ENCODE results near the gene SEMA3E. TPM values are rescaled to one million over a fixed set of nuclear protein-coding genes. Genes with fewer than 3 reads are reported as not detected.

SEMA3E gene
- total and polyA plus RNA-seq, 10 of the 15 experiments (the other 5 are each of a cell fraction or from before 2014, with no cell fraction given): 0.08 to 2.0 (median 0.82) TPM

- CTCF ChIA-PET: interaction anchor here (2.7 kb wide), 1 partner anchor 245 kb away, joined by 14 read pairs; no protein-coding TSS in a partner anchor
- no peaks in the 10 kb centered on the region for H4K20me1 ChIP-seq (ENCODE audit: control insufficient read depth, insufficient read depth)
- H3K36me3 ChIP-seq (ENCODE audit: control insufficient read depth in 2 of 2, insufficient read depth in 2 of 2, low read length in 1 of 2): no peaks in the 10 kb centered on the region
- H3K4me2 ChIP-seq (ENCODE audit: control insufficient read depth, insufficient read depth): no peak overlapping the region
- no peak overlapping the region for H3K9ac ChIP-seq (ENCODE audit: control insufficient read depth, insufficient read depth, low read length)
- H3K4me1 ChIP-seq (ENCODE audit: control insufficient read depth, insufficient read depth, low read length): no peaks in the 10 kb centered on the region
- POLR2A ChIA-PET: no interaction called here
- H3K27me3 ChIP-seq (replicated peaks in 1 of 2; ENCODE audit: control insufficient read depth in 2 of 2, insufficient read depth in 2 of 2, low read length in 1 of 2): no peaks in the 10 kb centered on the region
- H3K4me3 ChIP-seq: no peak overlapping the region
- FAIRE-seq (no peak), DNase-seq (ENCODE audit: low read depth, low spot score) (no peak), ATAC-seq (peak; percentile 52; the same call in 1 of the 3 replicates)
- H3K79me2 ChIP-seq (ENCODE audit: control insufficient read depth, insufficient read depth, low read length): no peaks in the 10 kb centered on the region
- RAD21 ChIA-PET (ENCODE audit: unreplicated experiment): interaction anchor here (1.2 to 1.7 kb wide), 2 partner anchors 245 to 248 kb away, joined by 4 to 5 read pairs; no protein-coding TSS in a partner anchor
- in situ Hi-C loops (cut with MboI): no loop called here
- intact Hi-C loops (cut with micrococcal nuclease; ENCODE audit: unreplicated experiment): loop anchor here (1.0 kb wide), 2 partner anchors 103 to 245 kb away; no protein-coding TSS in a partner anchor
- BruUV-seq (replicated peaks): no TSS peak
- H3K27ac ChIP-seq (ENCODE audit: control insufficient read depth, insufficient read depth): no peak overlapping the region
- SMC1A ChIA-PET (ENCODE audit: uncharacterized antibody, unreplicated experiment): interaction anchor here (1.0 to 1.2 kb wide), 2 partner anchors 76 to 536 kb away, joined by 3 to 4 read pairs; no protein-coding TSS in a partner anchor
- no peaks in the 10 kb centered on the region for H3K9me3 ChIP-seq (replicated peaks; ENCODE audit: control insufficient read depth, insufficient read depth, low read length)
- WGBS (ENCODE audit: insufficient coverage, insufficient replicate concordance, low lambda C conversion rate, missing lambda C conversion rate): 3% methylated on average over 3 of the region's 3 CpGs
- H2AFZ ChIP-seq (ENCODE audit: control insufficient read depth, low read depth, low read length): no peak overlapping the region
- TF ChIP-seq SMC3 (IDR thresholded peaks at IDR 0.05; ENCODE audit: borderline replicate concordance, low read length) (peak; percentile 67; the same call in 1 of the 2 replicates), HDAC6 (IDR thresholded peaks at IDR 0.05; ENCODE audit: unreplicated experiment) (no peak), SREBF2 (IDR thresholded peaks at IDR 0.05; ENCODE audit: low read length) (no peak), MTA3 (IDR thresholded peaks at IDR 0.05; ENCODE audit: borderline replicate concordance, low read length) (no peak), E2F4 (IDR thresholded peaks at IDR 0.05; ENCODE audit: low read depth, low read length) (no peak), PKNOX1 (IDR thresholded peaks at IDR 0.05) (no peak), WRNIP1 (IDR thresholded peaks at IDR 0.05; ENCODE audit: borderline replicate concordance, low read depth, low read length) (no peak), EED (IDR thresholded peaks at IDR 0.05; ENCODE audit: low read depth) (no peak), POU2F2 (IDR thresholded peaks at IDR 0.05; ENCODE audit: borderline replicate concordance, low read depth, low read length) (no peak), MAX (IDR thresholded peaks at IDR 0.05; ENCODE audit: low read depth, low read length) (no peak), STAT3 (IDR thresholded peaks at IDR 0.05; ENCODE audit: low read depth, low read length) (no peak), RAD21 (IDR thresholded peaks at IDR 0.05; ENCODE audit: insufficient read depth, low read depth, low read length) (peak; percentile 89)
- TF ChIP-seq, protein P1, sequence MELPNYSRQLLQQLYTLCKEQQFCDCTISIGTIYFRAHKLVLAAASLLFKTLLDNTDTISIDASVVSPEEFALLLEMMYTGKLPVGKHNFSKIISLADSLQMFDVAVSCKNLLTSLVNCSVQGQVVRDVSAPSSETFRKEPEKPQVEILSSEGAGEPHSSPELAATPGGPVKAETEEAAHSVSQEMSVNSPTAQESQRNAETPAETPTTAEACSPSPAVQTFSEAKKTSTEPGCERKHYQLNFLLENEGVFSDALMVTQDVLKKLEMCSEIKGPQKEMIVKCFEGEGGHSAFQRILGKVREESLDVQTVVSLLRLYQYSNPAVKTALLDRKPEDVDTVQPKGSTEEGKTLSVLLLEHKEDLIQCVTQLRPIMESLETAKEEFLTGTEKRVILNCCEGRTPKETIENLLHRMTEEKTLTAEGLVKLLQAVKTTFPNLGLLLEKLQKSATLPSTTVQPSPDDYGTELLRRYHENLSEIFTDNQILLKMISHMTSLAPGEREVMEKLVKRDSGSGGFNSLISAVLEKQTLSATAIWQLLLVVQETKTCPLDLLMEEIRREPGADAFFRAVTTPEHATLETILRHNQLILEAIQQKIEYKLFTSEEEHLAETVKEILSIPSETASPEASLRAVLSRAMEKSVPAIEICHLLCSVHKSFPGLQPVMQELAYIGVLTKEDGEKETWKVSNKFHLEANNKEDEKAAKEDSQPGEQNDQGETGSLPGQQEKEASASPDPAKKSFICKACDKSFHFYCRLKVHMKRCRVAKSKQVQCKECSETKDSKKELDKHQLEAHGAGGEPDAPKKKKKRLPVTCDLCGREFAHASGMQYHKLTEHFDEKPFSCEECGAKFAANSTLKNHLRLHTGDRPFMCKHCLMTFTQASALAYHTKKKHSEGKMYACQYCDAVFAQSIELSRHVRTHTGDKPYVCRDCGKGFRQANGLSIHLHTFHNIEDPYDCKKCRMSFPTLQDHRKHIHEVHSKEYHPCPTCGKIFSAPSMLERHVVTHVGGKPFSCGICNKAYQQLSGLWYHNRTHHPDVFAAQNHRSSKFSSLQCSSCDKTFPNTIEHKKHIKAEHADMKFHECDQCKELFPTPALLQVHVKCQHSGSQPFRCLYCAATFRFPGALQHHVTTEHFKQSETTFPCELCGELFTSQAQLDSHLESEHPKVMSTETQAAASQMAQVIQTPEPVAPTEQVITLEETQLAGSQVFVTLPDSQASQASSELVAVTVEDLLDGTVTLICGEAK (IDR thresholded peaks at IDR 0.05; ENCODE audit: borderline replicate concordance): no peak
- TF ChIP-seq, protein P2, sequence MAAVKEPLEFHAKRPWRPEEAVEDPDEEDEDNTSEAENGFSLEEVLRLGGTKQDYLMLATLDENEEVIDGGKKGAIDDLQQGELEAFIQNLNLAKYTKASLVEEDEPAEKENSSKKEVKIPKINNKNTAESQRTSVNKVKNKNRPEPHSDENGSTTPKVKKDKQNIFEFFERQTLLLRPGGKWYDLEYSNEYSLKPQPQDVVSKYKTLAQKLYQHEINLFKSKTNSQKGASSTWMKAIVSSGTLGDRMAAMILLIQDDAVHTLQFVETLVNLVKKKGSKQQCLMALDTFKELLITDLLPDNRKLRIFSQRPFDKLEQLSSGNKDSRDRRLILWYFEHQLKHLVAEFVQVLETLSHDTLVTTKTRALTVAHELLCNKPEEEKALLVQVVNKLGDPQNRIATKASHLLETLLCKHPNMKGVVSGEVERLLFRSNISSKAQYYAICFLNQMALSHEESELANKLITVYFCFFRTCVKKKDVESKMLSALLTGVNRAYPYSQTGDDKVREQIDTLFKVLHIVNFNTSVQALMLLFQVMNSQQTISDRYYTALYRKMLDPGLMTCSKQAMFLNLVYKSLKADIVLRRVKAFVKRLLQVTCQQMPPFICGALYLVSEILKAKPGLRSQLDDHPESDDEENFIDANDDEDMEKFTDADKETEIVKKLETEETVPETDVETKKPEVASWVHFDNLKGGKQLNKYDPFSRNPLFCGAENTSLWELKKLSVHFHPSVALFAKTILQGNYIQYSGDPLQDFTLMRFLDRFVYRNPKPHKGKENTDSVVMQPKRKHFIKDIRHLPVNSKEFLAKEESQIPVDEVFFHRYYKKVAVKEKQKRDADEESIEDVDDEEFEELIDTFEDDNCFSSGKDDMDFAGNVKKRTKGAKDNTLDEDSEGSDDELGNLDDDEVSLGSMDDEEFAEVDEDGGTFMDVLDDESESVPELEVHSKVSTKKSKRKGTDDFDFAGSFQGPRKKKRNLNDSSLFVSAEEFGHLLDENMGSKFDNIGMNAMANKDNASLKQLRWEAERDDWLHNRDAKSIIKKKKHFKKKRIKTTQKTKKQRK (IDR thresholded peaks at IDR 0.05; ENCODE audit: low read depth, low read length): no peak
Measured at GRCh38 chr7:83410989-83411591, 237.8 kb downstream of the SEMA3E start.

All from GM12878 (cell line).